Suprapubic skin (tissue), 4 donors: ENCODE measurements around the gene GNB1.

ENCODE experiments used
- CTCF ChIP-seq, 2 donors: fragments of 200-600 bp in 1 of 2; fragments of 450-650 bp in 1 of 2; sonication (generic) in 1 of 2; IDR thresholded peaks; one replicate each; pipeline ENCODE4 v1.5.1; 2016 to 2019; ENCODE audit warnings: antibody characterized with exemption in 2 of 2, mild to moderate bottlenecking in 1 of 2, moderate library complexity in 1 of 2
- EP300 ChIP-seq: sonication (generic); formaldehyde crosslinking; IDR thresholded peaks from one replicate; pipeline ENCODE4 v1.6.1; 2017; ENCODE audit warnings: antibody characterized with exemption
- POLR2A ChIP-seq, 2 donors: fragments of 450-650 bp; IDR thresholded peaks; one replicate each; pipeline ENCODE4 v1.6.1; 2017; ENCODE audit warnings: antibody characterized with exemption in 2 of 2, mild to moderate bottlenecking in 2 of 2, moderate library complexity in 2 of 2
- POLR2AphosphoS5 ChIP-seq, 3 donors: sonication (generic); formaldehyde crosslinking; IDR thresholded peaks; one replicate each; pipeline ENCODE4 v1.6.1; 2017; ENCODE audit warnings: antibody characterized with exemption in 3 of 3

GRCh38 chr1:1911350-1912041 is 20.6 kb upstream of the GNB1 start:
- TF ChIP-seq POLR2AphosphoS5 (IDR thresholded peaks at IDR 0.05) = no peak
- no peak for TF ChIP-seq CTCF (IDR thresholded peaks at IDR 0.05)
- TF ChIP-seq POLR2A (IDR thresholded peaks at IDR 0.05) = no peak
- no peak for TF ChIP-seq EP300
